H1 (cell line): Measurements from ENCODE around the gene ADCY1. TPM values are rescaled to one million over a fixed set of nuclear protein-coding genes. Genes with fewer than 3 reads are reported as not detected.

Source experiments
- CTCF ChIA-PET: fragments of 300-600 bp; sonication (Branson Sonifier 250); formaldehyde crosslinking; loops from one replicate; lab custom pipeline; 2021; ENCODE audit not compliant: partially characterized antibody; lab: Charles Lee
- POLR2A ChIA-PET: fragments of 300-600 bp; sonication (Branson Sonifier 250); formaldehyde crosslinking; loops from one replicate; lab custom pipeline; 2021; ENCODE audit warnings: inconsistent platforms; ENCODE audit not compliant: partially characterized antibody; lab: Charles Lee
- DNase-seq, 2 experiments: peaks; one replicate each; pipeline versions ENCODE4 v3.0.0 to v3.0.0-alpha.2; 2010 to 2022; ENCODE audit warnings: low spot score in 2 of 2, low read depth in 1 of 2, mixed read lengths in 1 of 2
- FAIRE-seq: peaks from 2 replicates; lab custom pipeline; 2011; peaks lifted over from hg19 to GRCh38; lab: Jason Lieb, UNC
- H2AFZ ChIP-seq: 2 replicates; pipeline ENCODE4 v1.8.1; 2012; ENCODE audit warnings: low read length, inconsistent platforms
- H2AK5ac ChIP-seq: 2 replicates; pipeline ENCODE4 v1.6.1; 2013; ENCODE audit warnings: low read depth, low read length
- H2BK120ac ChIP-seq: replicated peaks from 2 replicates; pipeline ENCODE3; 2013; ENCODE audit warnings: low read depth, low read length, inconsistent platforms
- H2BK12ac ChIP-seq: 2 replicates; pipeline ENCODE4 v1.6.1; 2013; ENCODE audit warnings: low read depth, low read length
- H2BK15ac ChIP-seq: 2 replicates; pipeline ENCODE4 v1.6.1; 2013; ENCODE audit warnings: low read length
- H2BK20ac ChIP-seq: 2 replicates; pipeline ENCODE4 v1.6.1; 2013; ENCODE audit warnings: low read length
- H2BK5ac ChIP-seq: 2 replicates; pipeline ENCODE4 v1.6.1; 2013; ENCODE audit warnings: low read depth, low read length
- H3K14ac ChIP-seq: 2 replicates; pipeline ENCODE4 v1.6.1; 2013; ENCODE audit warnings: inconsistent platforms; ENCODE audit not compliant: insufficient read length
- H3K18ac ChIP-seq: 2 replicates; pipeline ENCODE4 v1.6.1; 2013; ENCODE audit warnings: low read length; ENCODE audit errors: extremely low read depth
- H3K23ac ChIP-seq: 2 replicates; pipeline ENCODE4 v1.6.1; 2013; ENCODE audit warnings: inconsistent platforms; ENCODE audit not compliant: insufficient read length
- H3K23me2 ChIP-seq: 2 replicates; pipeline ENCODE4 v1.6.1; 2013; ENCODE audit warnings: low read depth, low read length
- H3K27ac ChIP-seq: 2 replicates; pipeline ENCODE4 v1.6.1; 2011; ENCODE audit warnings: low read depth, low read length, inconsistent platforms
- H3K27me3 ChIP-seq, 4 experiments: replicated peaks in 1 of 4; 1 replicate in 1 of 4; 2 replicates in 3 of 4; pipeline versions ENCODE4 v1.6.1 to v1.8.1; 2011 to 2013; ENCODE audit warnings: low read length in 3 of 4, mild to moderate bottlenecking in 3 of 4, inconsistent platforms in 2 of 4, mixed read lengths in 2 of 4, moderate library complexity in 1 of 4; ENCODE audit not compliant: control insufficient read depth in 3 of 4, insufficient read depth in 3 of 4; ENCODE audit errors: extremely low read depth in 1 of 4
- H3K36me3 ChIP-seq, 4 experiments: 2 replicates each; pipeline versions ENCODE4 v1.6.1 to v1.8.1; 2011 to 2013; ENCODE audit warnings: mild to moderate bottlenecking in 4 of 4, low read length in 3 of 4, moderate library complexity in 2 of 4, control low read depth in 1 of 4, inconsistent platforms in 1 of 4; ENCODE audit not compliant: insufficient read depth in 4 of 4, control insufficient read depth in 2 of 4
- H3K4ac ChIP-seq: replicated peaks from 2 replicates; pipeline ENCODE3; 2013; ENCODE audit warnings: low read length, low read depth, mixed read lengths, inconsistent platforms; ENCODE audit not compliant: insufficient read length
- H3K4me1 ChIP-seq, 4 experiments: replicated peaks in 1 of 4; 1 replicate in 1 of 4; 2 replicates in 3 of 4; pipeline versions ENCODE4 v1.6.1 to v1.8.1; 2011 to 2013; ENCODE audit warnings: low read length in 3 of 4, inconsistent platforms in 2 of 4, mixed read lengths in 1 of 4; ENCODE audit not compliant: insufficient read depth in 4 of 4, control insufficient read depth in 3 of 4
- H3K4me2 ChIP-seq, 2 experiments: 2 replicates each; pipeline versions ENCODE4 v1.6.1 to v1.8.1; 2011 to 2013; ENCODE audit warnings: low read depth in 2 of 2, low read length in 2 of 2, control low read depth in 1 of 2, inconsistent platforms in 1 of 2, mild to moderate bottlenecking in 1 of 2; ENCODE audit not compliant: insufficient read depth in 1 of 2
- H3K4me3 ChIP-seq, 4 experiments: fragments of 200-600, 300-600 bp in 1 of 4; sonication (generic), shearing (Covaris generic), sonication (Bioruptor Twin) in 1 of 4; 2 replicates each; pipeline versions ENCODE4 v1.5.1 to v1.8.1; 2011 to 2016; ENCODE audit warnings: low read length in 4 of 4, low read depth in 3 of 4, control low read depth in 2 of 4, inconsistent platforms in 2 of 4, mild to moderate bottlenecking in 2 of 4, mixed read lengths in 1 of 4, moderate library complexity in 1 of 4; ENCODE audit not compliant: insufficient read depth in 2 of 4; ENCODE audit errors: extremely low read depth in 1 of 4
- H3K56ac ChIP-seq: replicated peaks from 2 replicates; pipeline ENCODE3; 2013; ENCODE audit warnings: low read depth, mild to moderate bottlenecking, mixed read lengths, low read length, inconsistent platforms; ENCODE audit not compliant: insufficient read length
- H3K79me1 ChIP-seq: 2 replicates; pipeline ENCODE4 v1.6.1; 2013; ENCODE audit warnings: low read depth, low read length, control low read depth
- H3K79me2 ChIP-seq, 2 experiments: 2 replicates each; pipeline versions ENCODE4 v1.6.1 to v1.8.1; 2012 to 2013; ENCODE audit warnings: low read length in 2 of 2, mild to moderate bottlenecking in 2 of 2, inconsistent platforms in 1 of 2; ENCODE audit not compliant: insufficient read depth in 2 of 2, control insufficient read depth in 1 of 2
- H3K9ac ChIP-seq, 4 experiments: replicated peaks in 1 of 4; 1 replicate in 1 of 4; 2 replicates in 3 of 4; pipeline versions ENCODE4 v1.6.1 to v1.8.1; 2011 to 2013; ENCODE audit warnings: low read depth in 3 of 4, low read length in 3 of 4, control low read depth in 2 of 4, mild to moderate bottlenecking in 2 of 4, moderate library complexity in 2 of 4, inconsistent platforms in 1 of 4; ENCODE audit errors: extremely low read depth in 1 of 4
- H3K9me3 ChIP-seq, 2 experiments: 2 replicates each; pipeline versions ENCODE4 v1.6.1 to v1.8.1; 2012 to 2013; ENCODE audit warnings: mild to moderate bottlenecking in 2 of 2, moderate library complexity in 2 of 2, control low read depth in 1 of 2, inconsistent platforms in 1 of 2, low read depth in 1 of 2, low read length in 1 of 2, mixed read lengths in 1 of 2; ENCODE audit not compliant: insufficient read depth in 2 of 2
- H4K20me1 ChIP-seq, 2 experiments: replicated peaks in 1 of 2; 2 replicates each; pipeline versions ENCODE3 to v1.8.1; 2011 to 2013; ENCODE audit warnings: inconsistent platforms in 2 of 2, low read length in 2 of 2, mild to moderate bottlenecking in 1 of 2; ENCODE audit not compliant: insufficient read depth in 2 of 2, control insufficient read depth in 1 of 2
- H4K5ac ChIP-seq: 2 replicates; pipeline ENCODE4 v1.6.1; 2013; ENCODE audit warnings: low read length, low read depth, mixed read lengths, inconsistent platforms; ENCODE audit not compliant: insufficient read length
- H4K8ac ChIP-seq: 2 replicates; pipeline ENCODE4 v1.8.0; 2013; ENCODE audit warnings: mild to moderate bottlenecking, moderate library complexity, low read length, inconsistent platforms; ENCODE audit not compliant: insufficient read depth; ENCODE audit errors: extremely low read depth
- H4K91ac ChIP-seq: replicated peaks from 2 replicates; pipeline ENCODE3; 2013; ENCODE audit warnings: low read length, mixed read lengths, inconsistent platforms; ENCODE audit not compliant: insufficient read length
- E2F6 ChIP-seq: IDR thresholded peaks from 2 replicates; pipeline ENCODE4 v1.6.1; 2012; ENCODE audit warnings: inconsistent platforms
- JUND ChIP-seq: IDR thresholded peaks from 2 replicates; pipeline ENCODE4 v1.6.1; 2011; ENCODE audit warnings: mild to moderate bottlenecking, improper control_type of control experiment, low read length
- KDM4A ChIP-seq: IDR thresholded peaks from one replicate; pipeline ENCODE4 v1.7.1; 2012; ENCODE audit warnings: low read depth, mild to moderate bottlenecking, moderate library complexity, low read length, inconsistent platforms; ENCODE audit not compliant: severe bottlenecking
- MAFK ChIP-seq: IDR thresholded peaks from 2 replicates; pipeline ENCODE4 v1.6.1; 2012; ENCODE audit warnings: low read depth, mild to moderate bottlenecking, improper control_type of control experiment, low read length
- POU5F1 ChIP-seq: IDR thresholded peaks from 2 replicates; pipeline ENCODE4 v1.6.1; 2011; ENCODE audit warnings: low read depth, mild to moderate bottlenecking, low read length, moderate library complexity
- SIRT6 ChIP-seq: IDR thresholded peaks from one replicate; pipeline ENCODE4 v1.7.1; 2012; ENCODE audit warnings: low read length, inconsistent platforms
- SRF ChIP-seq: IDR thresholded peaks from 2 replicates; pipeline ENCODE4 v1.6.1; 2011; ENCODE audit warnings: mild to moderate bottlenecking, low read depth, low read length, moderate library complexity
- YY1 ChIP-seq: IDR thresholded peaks from 2 replicates; pipeline ENCODE4 v1.6.1; 2011; ENCODE audit warnings: low read depth, mild to moderate bottlenecking, low read length
- WGBS, 2 experiments: shearing (Covaris generic) in 1 of 2; methylation state at CpG; one replicate each; pipeline versions ENCODE4 v1.1.6 to v1.1.7; 2013 to 2015; ENCODE audit warnings: low lambda C conversion rate in 2 of 2, mixed read lengths in 2 of 2, inconsistent platforms in 1 of 2, low coverage in 1 of 2, missing lambda C conversion rate in 1 of 2; ENCODE audit not compliant: insufficient replicate concordance in 2 of 2, insufficient coverage in 1 of 2, insufficient read length in 1 of 2; ENCODE audit errors: extremely low coverage in 1 of 2, missing lambda C conversion rate in 1 of 2; 5-methylcytosine and 5-hydroxymethylcytosine counted together
- polyA plus RNA-seq, 7 experiments: library from polyadenylated mRNA; depleted of rRNA in 3 of 7; stranded (reverse) in 5 of 7; unstranded in 2 of 7; fragments of >200 nt in 5 of 7; fragments of 200-250 nt in 2 of 7; gene quantifications; 1 replicate in 5 of 7; 2 replicates in 1 of 7; 4 replicates in 1 of 7; pipeline versions ENCODE4 v1.2.1 to v1.2.3, GENCODE V29; 2011 to 2013; ENCODE audit warnings: missing spikeins in 2 of 7, mixed read lengths in 2 of 7
- total RNA-seq: library from RNA; stranded (reverse); fragmentation: NEBNext Ultra II Directional; extraction: Animal tissue kit (Norgen Biotek cat#: 25700); gene quantifications from 2 replicates; pipeline ENCODE4 v1.2.1, GENCODE V29; 2021

ADCY1 gene
- total and polyA plus RNA-seq, 2 of the 8 experiments (the other 6 are each of a cell fraction or from before 2014, with no cell fraction given): 7.9 to 26.9 TPM

DNA sequence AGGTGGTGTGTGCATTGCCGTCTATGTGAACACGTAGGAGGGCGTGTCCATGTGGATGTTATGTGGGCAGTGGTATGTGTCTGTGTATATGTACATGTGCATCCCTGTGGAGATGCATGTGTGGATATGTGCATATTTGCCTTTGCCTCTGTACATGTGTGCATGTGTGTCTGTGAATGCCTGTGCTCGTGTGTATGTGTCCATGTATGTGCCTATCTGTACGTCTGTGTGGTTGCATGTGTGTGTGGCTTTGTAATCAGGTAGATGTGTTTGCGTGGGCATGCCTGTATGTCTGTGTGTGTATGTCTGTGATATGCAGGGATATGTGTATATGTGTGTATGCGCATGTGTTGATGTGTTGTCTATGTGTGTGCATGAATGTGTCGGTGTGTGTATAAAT lies 19.7 kb downstream of the ADCY1 start:
- Histone ChIP-seq H3K27me3 (no peaks in the 10 kb centered on the region), H4K91ac (no peak overlapping the region), H3K36me3 (no peaks in the 10 kb centered on the region; a peak in 1 of 8 replicates), H3K79me2 (peaks cover 0 to 13% of the 10 kb centered on the region in 2 experiments; a peak in 1 of 4 replicates), H3K4me1 (peaks cover 0 to 9% (median 3%) of the 10 kb centered on the region in 4 experiments; a peak in 3 of 7 replicates), H3K79me1 (peaks cover 13% of the 10 kb centered on the region), H3K4me3 (no peak overlapping the region), H2BK15ac (peak overlapping the region; percentile 20; the same call in 1 of the 2 replicates), H2AFZ (no peak overlapping the region), H3K23ac (no peak overlapping the region), H3K18ac (no peak overlapping the region), H4K8ac (no peak overlapping the region), H2AK5ac (peak overlapping the region; percentile 65; the same call in 1 of the 2 replicates), H2BK20ac (no peak overlapping the region), H3K9me3 (no peaks in the 10 kb centered on the region), H2BK5ac (no peak overlapping the region; the same call in 1 of the 2 replicates), H3K27ac (no peak overlapping the region), H3K4me2 (no peak overlapping the region), H2BK12ac (no peak overlapping the region), H4K5ac (no peak overlapping the region), H3K14ac (no peak overlapping the region), H2BK120ac (no peak overlapping the region), H3K9ac (0 out of 7 replicates have a peak overlapping the region, but pooled peaks of 1 of the 4 experiments have one; percentile 21), H3K4ac (no peak overlapping the region), H4K20me1 (peaks cover 0 to 11% of the 10 kb centered on the region in 2 experiments), H3K56ac (no peak overlapping the region), H3K23me2 (peaks cover 3% of the 10 kb centered on the region; the same call in 1 of the 2 replicates)
- CTCF ChIA-PET: interaction anchor here (1.2 to 1.3 kb wide), 2 partner anchors 14 to 185 kb away, joined by 3 read pairs; no protein-coding TSS in a partner anchor
- DNase-seq: peak in 1 of 2 experiments; percentile 13
- 86% methylated on average over 8 of the region's 8 CpGs; no CpG with 5 or more reads in 1 of the 2 experiments for WGBS, 2 experiments
- no peak for FAIRE-seq
- POLR2A ChIA-PET: interaction anchor here (1.1 kb wide), 1 partner anchor 11 kb away, joined by 5 read pairs; no protein-coding TSS in a partner anchor
- TF ChIP-seq POU5F1 (no peak), YY1 (no peak), E2F6 (no peak), SRF (no peak), SIRT6 (no peak), MAFK (no peak), KDM4A (no peak), JUND (no peak)
